ENCODE results near the gene SNX32.
"Not testable (repeated sequence)": the region's sequence is repeated elsewhere in the genome, so short reads cannot be mapped to it uniquely, and the experiment has no call there.

Gene SNX32

GRCh38 chr11:65883058-65883761 lies 49.4 kb downstream of the SNX32 start:
- DNase-seq (ENCODE audit: low read depth in 1 of 2, low spot score in 1 of 2) = no peak

GRCh38 chr11:65883786-65884715 lies 50.3 kb downstream of the SNX32 start:
- DNase-seq (ENCODE audit: low read depth in 1 of 2, low spot score in 1 of 2) = no peak

DNA sequence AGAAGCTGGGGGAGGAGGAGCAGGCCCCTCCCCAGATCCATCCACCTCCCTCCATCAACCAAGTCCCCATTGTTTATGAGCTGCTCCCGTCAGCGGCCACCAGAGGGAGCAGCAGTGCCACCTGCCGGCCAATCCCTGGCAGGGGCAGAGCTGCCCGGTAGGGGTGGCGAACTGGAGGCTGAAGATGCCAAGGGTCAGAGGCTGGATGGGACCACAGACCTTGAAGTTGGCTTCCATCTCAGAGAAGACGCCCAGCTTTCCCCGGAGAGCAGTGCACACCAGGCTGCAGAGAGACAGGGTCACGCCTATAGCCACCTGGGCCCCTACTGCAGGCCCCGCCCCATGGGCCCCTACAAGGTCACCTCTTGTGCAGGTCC lies 50.9 kb downstream of the SNX32 start:
- peak; percentile 66 to 72 for DNase-seq (ENCODE audit: low read depth in 1 of 2, low spot score in 1 of 2)

- DNase-seq (ENCODE audit: low read depth in 1 of 2, low spot score in 1 of 2) = no peak
Observed at GRCh38 chr11:65885231-65885630, 51.5 kb downstream of the SNX32 start.

DNA sequence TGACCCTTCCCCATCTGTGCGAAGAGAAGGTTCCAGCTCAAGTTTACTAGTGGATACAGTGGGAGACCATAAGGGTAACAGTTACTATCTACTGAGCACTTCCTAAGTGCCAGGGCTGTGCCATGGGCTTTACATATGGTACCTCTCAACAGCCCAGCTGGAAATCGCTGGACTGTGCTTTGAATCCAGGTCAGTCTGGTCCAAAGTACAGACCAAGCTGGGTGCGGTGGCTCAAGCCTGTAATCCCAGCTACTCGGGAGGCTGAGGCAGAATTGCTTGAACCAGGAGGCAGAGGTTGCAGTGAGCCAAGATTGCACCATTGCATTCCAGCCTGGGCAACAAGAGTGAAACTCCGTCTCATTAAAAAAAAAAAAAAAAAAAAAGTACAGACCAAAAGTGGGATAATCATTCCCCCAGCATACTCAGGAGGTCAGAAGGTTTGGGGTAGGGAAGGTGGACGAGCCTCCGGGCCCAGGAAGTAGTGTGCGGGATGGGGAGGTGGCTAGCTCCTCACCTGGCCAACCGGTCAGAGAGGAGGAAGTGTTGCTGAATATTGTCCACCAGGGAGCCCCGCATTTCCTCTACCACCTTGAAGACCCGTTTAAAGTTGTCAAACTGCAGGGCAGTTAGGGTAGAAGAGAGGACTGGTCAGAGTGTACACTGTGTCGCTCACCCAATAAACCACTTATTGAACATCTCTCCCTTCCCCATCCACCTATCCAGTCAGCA lies 52.2 kb downstream of the SNX32 start:
- DNase-seq (ENCODE audit: low read depth in 1 of 2, low spot score in 1 of 2) = no peak

DNA sequence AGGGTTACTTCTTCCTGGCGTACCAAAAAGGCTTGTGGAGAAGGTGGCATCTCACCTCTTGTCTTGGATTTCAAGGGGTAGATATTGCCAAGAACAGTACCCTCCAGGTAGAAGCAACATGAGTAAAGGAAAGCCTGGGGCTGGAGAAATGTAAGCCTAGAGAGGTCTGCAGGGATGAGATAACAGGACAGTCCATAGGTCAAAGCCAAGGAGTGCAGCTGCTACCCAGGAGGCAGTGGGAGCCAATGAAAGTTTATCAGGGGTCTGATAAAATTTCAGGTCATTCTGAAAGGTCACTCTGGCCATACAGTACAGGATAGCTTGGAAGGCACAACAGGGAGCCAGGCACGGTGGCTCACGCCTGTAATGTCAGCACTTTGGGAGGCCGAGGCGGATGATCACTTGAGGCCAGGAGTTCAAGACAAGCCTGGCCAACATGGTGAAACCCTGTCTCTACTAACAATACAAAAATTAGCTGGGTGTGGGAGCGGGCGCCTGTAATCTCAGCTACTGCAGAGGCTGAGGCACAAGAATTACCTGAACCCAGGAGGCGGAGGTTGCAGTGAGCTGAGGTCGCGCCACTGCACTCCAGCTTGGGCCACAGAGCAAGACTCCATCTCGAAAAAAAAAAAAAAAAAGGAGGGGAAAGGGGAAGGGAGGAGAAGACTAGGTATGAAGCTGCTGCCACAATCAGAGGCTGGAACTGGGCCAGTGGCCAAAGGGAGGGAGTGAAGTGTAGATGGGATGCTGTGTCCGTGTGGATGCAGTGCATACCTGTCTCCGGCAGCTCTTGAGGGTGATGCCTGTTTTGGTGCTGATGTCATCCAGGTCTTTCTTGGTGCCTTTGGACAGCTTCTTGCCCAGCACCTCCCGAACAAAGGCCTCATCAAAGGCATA lies 53.3 kb downstream of the SNX32 start:
- DNase-seq (ENCODE audit: low read depth in 1 of 2, low spot score in 1 of 2) = no peak

DNA sequence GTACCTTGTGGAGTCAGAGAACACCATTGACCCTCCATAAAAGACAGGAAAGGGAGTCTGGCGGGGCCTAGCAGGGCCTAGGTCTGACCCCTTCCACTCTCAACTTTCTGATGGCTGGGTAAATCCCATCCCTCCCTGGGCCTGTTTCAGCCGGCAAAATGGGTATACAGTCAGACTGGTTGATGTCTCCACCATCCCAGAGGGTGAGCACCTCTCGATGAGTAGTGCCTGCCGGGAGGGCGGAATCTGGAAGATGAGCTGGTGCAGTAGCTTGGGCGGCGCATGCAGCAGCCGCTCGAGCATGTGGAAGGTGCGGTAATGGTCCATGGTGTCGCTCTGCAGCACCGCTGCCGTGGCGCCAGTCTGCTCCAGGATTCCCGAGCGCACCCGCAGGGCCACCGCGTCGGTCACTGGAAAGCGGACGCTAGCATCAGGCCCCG lies 54.0 kb downstream of the SNX32 start:
- no peak for DNase-seq (ENCODE audit: low read depth in 1 of 2, low spot score in 1 of 2)

GRCh38 chr11:65888163-65888814 lies 54.5 kb downstream of the SNX32 start, which contains the start of gene FIBP:
FIBP (minus strand) TSS chr11:65888471; CDS start chr11:65888418, 53 bp downstream.
- peak; percentile 91 to 93 for DNase-seq (ENCODE audit: low read depth in 1 of 2, low spot score in 1 of 2)

DNA sequence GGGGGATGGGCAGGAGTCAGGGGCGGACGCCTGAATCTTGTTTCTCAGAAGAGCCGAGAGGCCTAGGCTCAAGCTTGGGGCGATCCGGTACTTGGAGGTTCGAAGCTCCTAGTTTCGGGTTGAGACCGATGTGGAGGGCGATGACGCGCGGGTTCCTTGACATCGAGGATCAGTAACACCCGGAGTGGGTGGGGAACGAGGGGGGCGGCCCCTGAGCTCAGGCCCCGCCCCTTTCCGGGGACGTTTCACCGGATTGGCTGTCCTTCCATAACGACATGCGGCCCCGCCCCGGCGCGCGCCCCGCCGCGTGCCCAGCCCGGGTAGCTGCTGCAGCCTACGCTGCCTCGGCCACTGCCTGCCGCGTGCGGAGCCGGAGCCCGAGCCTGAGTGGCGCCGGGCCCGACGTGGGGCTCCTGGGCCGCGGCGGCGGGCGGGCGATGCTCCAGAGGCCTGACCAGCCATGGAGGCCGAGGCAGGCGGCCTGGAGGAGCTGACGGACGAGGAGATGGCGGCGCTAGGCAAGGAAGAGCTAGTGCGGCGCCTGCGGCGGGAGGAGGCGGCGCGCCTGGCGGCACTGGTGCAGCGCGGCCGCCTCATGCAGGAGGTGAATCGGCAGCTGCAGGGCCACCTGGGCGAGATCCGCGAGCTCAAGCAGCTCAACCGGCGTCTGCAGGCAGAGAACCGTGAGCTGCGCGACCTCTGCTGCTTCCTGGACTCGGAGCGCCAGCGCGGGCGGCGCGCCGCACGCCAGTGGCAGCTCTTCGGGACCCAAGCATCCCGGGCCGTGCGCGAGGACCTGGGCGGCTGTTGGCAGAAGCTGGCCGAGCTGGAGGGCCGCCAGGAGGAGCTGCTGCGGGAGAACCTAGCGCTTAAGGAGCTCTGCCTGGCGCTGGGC lies 56.8 kb downstream of the SNX32 start, which contains the start of gene CCDC85B:
TSS of gene CCDC85B (plus strand) at position 350 of the 895 bp plus-strand sequence. CDS start at position 461, 111 bp downstream.
- peak; percentile 98 to 99 for DNase-seq (ENCODE audit: low read depth in 1 of 2, low spot score in 1 of 2)

- peak in 1 of 2 donors; percentile 55 for DNase-seq (ENCODE audit: low read depth in 1 of 2, low spot score in 1 of 2)
Observed at GRCh38 chr11:65891219-65892136, 57.7 kb downstream of the SNX32 start.

DNA sequence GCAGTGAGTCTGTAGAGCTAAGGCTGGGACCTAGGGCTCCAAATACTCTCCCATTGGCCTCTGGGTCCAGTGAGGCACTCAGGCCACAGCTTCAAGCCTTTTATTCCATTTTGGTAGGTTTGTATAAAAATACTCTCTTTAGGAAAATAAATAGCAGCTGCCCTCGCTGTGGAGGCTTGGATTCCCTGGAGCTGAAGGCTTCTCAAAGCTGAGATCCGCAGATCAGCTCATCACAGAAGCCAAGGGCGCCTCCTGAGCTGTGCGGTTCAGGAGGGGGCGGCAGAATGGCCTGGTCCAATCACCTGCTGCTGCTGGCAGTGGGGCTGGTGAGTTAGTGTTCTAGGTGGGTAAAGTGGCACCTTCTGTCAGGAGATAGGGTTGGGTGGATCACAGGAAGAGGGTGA lies 58.4 kb downstream of the SNX32 start:
- DNase-seq (ENCODE audit: low read depth in 1 of 2, low spot score in 1 of 2) = not testable (repeated sequence)

GRCh38 chr11:65892661-65893317 lies 59.0 kb downstream of the SNX32 start:
- DNase-seq (ENCODE audit: low read depth in 1 of 2, low spot score in 1 of 2) = no peak

GRCh38 chr11:65894034-65894591 lies 60.4 kb downstream of the SNX32 start:
- no peak for DNase-seq (ENCODE audit: low read depth in 1 of 2, low spot score in 1 of 2)

- no peak for DNase-seq (ENCODE audit: low read depth in 1 of 2, low spot score in 1 of 2)
Observed at GRCh38 chr11:65895482-65895981, 61.8 kb downstream of the SNX32 start.

GRCh38 chr11:65896034-65896999 lies 62.6 kb downstream of the SNX32 start:
- DNase-seq (ENCODE audit: low read depth in 1 of 2, low spot score in 1 of 2) = no peak

Data from stimulated activated CD4-positive, alpha-beta T cell treated with anti-CD3 and anti-CD28 coated beads, Interleukin-15, amount 100 ng/mL, for 1 hour (primary cell).